Activated naive CD8-positive, alpha-beta T cell treated with anti-CD3 and anti-CD28 coated beads, Interleukin-2, amount 50 U/mL, for 24 hours (primary cell): ENCODE measurements around the gene NELFA.

Experiments used
- ATAC-seq: fragments of 150-1000 bp; cut with Tn5 transposase; one replicate; pipeline ENCODE4 v1.10.0; 2021
- DNase-seq: peaks from one replicate; pipeline ENCODE4 v3.0.0; 2021
- H3K27ac Mint-ChIP-seq: one replicate; pipeline ENCODE4 v1.8.0; 2021; ENCODE audit warnings: mild to moderate bottlenecking, mixed read lengths
- H3K27me3 Mint-ChIP-seq: one replicate; pipeline ENCODE4 v1.8.0; 2021; ENCODE audit warnings: mixed read lengths
- H3K36me3 Mint-ChIP-seq: one replicate; pipeline ENCODE4 v1.8.0; 2021; ENCODE audit warnings: low read depth, mixed read lengths
- H3K4me1 Mint-ChIP-seq: one replicate; pipeline ENCODE4 v1.8.0; 2021; ENCODE audit warnings: mixed read lengths
- H3K4me3 Mint-ChIP-seq: one replicate; pipeline ENCODE4 v1.8.0; 2021; ENCODE audit warnings: mild to moderate bottlenecking, moderate library complexity, mixed read lengths
- H3K9me3 Mint-ChIP-seq: one replicate; pipeline ENCODE4 v1.8.0; 2021; ENCODE audit warnings: mixed read lengths

Gene NELFA

DNA sequence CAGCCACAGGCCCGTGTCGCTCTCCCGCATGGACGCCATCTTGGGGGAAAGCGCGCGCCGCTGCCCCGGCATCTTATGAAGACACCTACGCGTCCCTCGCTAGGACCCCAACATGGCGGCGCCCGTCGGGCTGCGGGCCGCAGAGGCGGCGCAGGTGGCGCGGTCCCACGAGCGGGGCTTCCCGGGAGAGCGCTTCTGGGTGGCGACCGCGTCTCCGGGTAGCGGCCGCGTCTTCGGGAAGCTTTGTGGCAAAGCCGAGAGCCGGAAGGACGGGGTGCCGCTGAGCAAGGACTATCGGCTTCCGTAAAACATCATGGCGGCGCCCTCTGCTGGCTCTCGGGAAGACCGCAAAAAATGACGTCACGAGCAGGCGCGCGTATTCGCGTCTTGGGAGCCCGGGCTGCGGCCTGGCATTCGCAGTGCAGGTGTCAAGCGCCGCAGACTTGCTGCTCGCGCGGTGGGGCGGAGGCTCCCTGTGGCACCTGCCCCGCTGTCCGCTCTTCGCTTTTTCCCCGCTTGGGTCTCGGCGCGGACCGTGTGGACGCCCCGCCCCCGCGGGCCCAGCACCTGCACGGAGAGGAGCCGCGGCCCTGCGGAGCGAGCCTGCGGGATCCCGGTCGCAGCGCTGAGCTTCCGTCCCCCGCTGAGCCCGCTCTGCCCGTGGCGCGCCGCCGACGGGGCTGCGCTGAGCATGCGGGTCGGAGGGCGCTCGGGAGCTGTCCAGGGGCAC lies at the start of gene NELFA:
Gene NELFA (minus strand): TSS at position 54 of the 730 bp plus-strand sequence. CDS start 15 bp downstream, at position 39.
- ATAC-seq: peak; percentile 83
- H3K27me3 Mint-ChIP-seq: no peaks in the 10 kb centered on the region
- H3K36me3 Mint-ChIP-seq: peaks cover 21% of the 10 kb centered on the region
- peak within 1 kb of the TSS; percentile 91 for H3K4me3 Mint-ChIP-seq
- peaks cover 30% of the 10 kb centered on the region for H3K4me1 Mint-ChIP-seq
- no peaks in the 10 kb centered on the region for H3K9me3 Mint-ChIP-seq
- peak; percentile 95 for DNase-seq
- H3K27ac Mint-ChIP-seq: peak within 1 kb of the TSS; percentile 87

DNA sequence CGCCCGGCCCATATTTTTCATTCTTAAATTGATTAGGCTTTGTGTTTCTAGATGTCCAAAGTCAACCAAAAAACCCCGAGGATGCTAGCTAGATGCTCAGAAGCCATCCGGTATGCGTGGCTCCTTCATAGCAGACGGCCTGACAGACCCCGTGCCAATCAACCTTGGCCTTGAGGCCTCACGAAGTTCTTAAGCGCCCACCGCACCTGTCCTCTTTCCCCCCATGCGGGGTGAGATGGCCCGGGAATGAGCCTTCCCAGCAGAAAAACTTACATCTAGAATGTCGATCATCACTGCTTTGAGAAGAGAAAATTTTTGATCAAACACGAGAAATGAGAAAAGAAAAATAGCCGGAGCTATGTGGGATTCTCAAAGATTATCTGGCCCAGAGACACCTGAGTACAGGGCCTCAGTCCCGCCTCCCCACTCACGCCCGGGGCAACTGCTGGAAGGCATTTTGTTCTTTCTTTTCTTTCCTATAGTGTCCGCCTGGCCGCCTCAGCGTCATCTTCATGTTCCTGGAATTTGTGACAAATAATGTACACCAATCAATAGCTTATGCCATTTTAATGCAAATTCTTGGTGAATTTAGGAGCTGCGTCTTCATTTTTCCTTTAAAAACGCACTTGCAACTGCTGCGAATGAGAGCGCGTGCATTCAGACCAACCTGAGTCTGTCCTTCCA lies 48.8 kb upstream of the NELFA start:
- DNase-seq (no peak), ATAC-seq (no peak)
- H3K9me3 Mint-ChIP-seq: no peaks in the 10 kb centered on the region
- H3K4me1 Mint-ChIP-seq: peaks cover 2% of the 10 kb centered on the region
- H3K27ac Mint-ChIP-seq: no peak overlapping the region
- peak overlapping the region; percentile 57 for H3K4me3 Mint-ChIP-seq
- H3K27me3 Mint-ChIP-seq: peaks cover 32% of the 10 kb centered on the region
- no peaks in the 10 kb centered on the region for H3K36me3 Mint-ChIP-seq

DNA sequence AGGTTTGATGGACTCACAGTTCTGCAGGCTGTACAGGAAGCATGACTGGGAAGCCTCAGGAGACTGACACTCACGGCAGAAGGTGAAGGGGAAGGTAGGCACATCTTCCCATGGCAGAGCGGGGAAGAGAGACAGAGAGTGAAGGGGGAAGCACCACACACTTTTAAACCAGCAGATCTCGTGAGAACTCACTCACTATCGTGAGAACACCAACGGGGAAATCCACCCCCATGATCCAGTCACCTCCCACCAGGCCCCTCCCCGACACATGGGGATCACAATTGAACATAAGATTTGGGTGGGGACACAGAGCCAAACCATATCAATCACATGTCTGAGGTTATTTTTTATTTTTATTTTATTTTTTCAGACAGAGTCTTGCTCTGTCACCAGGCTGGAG lies 45.4 kb upstream of the NELFA start:
- ATAC-seq (no peak), DNase-seq (no peak)
- Mint-ChIP-seq H3K4me3 (no peak overlapping the region), H3K27ac (no peak overlapping the region), H3K9me3 (no peaks in the 10 kb centered on the region), H3K4me1 (peaks cover 2% of the 10 kb centered on the region), H3K27me3 (peaks cover 41% of the 10 kb centered on the region), H3K36me3 (no peaks in the 10 kb centered on the region)

DNA sequence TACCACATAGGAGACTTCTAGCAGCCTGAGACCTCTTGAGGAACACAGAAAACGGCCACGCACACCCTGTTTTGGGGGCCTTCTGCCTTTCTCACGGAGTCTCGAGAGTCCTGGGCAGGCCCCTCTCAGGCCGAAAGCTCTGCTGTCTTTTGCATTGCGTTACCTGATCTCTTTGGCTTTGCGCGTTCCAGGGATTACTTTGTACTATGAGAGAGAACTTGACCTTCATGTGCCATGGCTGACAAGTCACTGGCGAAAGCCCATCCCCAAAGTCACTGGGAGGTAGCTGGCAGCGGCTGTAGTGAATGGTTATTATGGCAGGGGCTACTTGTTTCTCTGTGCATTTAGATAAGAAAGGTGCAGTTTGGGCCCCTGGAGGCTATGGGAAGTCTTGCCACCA lies 42.3 kb upstream of the NELFA start:
- peaks cover 25% of the 10 kb centered on the region for H3K27me3 Mint-ChIP-seq
- H3K27ac Mint-ChIP-seq: no peak overlapping the region
- DNase-seq (no peak), ATAC-seq (no peak)
- no peaks in the 10 kb centered on the region for H3K4me1 Mint-ChIP-seq
- no peaks in the 10 kb centered on the region for H3K36me3 Mint-ChIP-seq
- H3K9me3 Mint-ChIP-seq: no peaks in the 10 kb centered on the region
- no peak overlapping the region for H3K4me3 Mint-ChIP-seq

DNA sequence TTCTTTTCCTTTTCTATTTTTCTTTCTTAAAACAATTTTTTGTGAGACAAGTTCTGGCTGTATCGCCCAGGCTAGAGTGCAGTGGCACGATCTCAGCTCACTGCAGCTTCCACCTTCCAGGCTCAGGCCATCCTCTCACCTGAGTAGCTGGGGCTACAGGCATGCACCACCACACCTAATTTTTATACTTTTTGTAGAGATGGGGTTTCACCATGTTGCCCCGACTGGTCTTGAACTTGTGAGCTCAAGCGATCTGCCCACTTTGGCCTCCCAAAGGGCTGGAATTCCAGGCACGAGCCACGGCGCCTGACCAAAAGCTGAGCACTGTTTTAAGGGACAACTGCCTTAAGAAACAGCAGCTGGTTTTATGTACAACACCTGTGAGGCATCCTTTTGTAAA lies 41.0 kb upstream of the NELFA start:
- Mint-ChIP-seq H3K4me3 (no peak overlapping the region), H3K27ac (no peak overlapping the region), H3K36me3 (no peaks in the 10 kb centered on the region), H3K4me1 (no peaks in the 10 kb centered on the region), H3K9me3 (no peaks in the 10 kb centered on the region), H3K27me3 (peaks cover 18% of the 10 kb centered on the region)
- ATAC-seq: no peak
- DNase-seq: no peak

DNA sequence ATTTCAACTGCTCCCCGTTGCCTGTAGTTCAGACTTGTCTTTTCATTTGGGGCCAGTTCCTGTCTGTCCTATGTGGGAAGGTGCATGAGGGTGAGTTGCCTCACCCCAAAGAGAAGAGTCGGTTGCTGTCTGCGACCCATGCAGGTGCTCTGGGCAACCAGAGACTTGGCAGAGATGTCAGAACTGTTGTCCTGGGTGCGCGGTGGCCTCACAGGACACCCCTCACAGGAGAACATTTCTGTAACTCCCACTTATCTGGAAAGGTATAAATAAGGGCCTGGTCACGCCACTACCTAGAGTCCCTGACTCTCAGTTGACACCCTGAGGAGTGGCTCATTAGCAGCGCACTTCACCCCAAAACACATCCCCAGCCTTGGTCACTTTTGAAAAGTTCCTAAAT lies 40.6 kb upstream of the NELFA start:
- no peak for ATAC-seq
- Mint-ChIP-seq H3K4me3 (no peak overlapping the region), H3K36me3 (no peaks in the 10 kb centered on the region)

DNA sequence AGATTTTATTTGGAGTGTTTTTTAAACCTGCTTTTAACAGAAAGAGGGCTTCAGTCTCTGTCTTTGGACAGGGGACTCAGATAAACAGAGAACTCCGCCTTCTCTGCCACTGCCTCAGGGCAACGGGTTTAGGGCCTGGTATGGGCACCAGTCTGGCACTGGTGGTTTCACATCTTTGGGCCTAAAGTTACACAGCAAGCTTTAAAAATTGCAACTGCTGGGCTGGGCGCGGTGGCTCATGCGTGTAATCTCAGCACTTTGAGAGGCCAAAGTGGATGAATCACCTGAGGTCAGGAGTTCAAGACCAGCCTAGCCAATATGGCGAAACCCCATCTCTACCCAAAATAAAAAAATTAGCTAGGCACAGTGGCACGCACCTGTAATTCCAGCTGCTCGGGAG lies 40.1 kb upstream of the NELFA start:
- Mint-ChIP-seq H3K27me3 (peaks cover 14% of the 10 kb centered on the region), H3K9me3 (no peaks in the 10 kb centered on the region), H3K4me1 (no peaks in the 10 kb centered on the region), H3K27ac (no peak overlapping the region), H3K4me3 (no peak overlapping the region), H3K36me3 (no peaks in the 10 kb centered on the region)
- DNase-seq (no peak), ATAC-seq (no peak)

More for the DNA sequence above, 40.6 kb upstream of the NELFA start:
- H3K27me3 Mint-ChIP-seq: peaks cover 18% of the 10 kb centered on the region
- no peak for DNase-seq
- H3K27ac Mint-ChIP-seq: no peak overlapping the region
- no peaks in the 10 kb centered on the region for H3K9me3 Mint-ChIP-seq
- H3K4me1 Mint-ChIP-seq: no peaks in the 10 kb centered on the region

DNA sequence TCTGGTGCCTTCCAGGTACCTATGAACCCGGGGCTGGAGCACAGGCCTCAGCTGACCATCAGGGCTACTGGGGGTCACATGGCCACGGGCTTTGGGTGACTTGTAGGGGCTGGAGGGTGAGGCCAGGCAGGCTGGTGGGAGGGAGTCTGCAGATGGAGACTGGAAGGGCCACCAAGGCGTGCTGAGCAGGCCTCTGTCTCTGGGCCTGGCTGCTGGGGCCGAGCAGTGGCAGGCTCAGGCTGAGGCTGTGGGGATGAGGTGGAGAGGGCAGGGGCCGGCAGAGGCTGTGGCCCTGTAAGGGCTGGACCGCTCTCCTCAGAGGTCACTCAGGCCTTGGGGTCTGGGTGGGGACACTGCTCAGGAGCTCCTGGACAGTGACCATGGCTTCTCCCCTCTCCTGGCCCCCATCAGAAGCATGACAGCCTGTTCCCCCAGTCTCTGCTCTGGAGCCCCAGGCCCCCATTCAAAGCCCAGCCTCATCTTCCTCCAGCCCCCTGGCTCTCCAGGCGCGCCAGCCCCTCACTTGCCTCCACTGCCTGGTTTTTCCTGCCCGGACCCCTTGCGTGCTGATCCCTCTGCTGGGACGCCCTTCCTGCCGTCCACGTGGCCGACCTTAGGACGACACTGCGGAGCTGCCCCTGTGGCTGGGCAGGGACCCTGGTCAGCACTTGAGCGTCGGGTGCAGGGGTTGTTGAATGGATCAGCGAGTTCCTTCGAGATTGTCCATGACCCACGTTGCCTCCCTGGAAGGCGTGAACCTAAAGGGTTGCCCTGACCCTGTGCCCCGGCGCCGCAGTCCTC lies 39.2 kb upstream of the NELFA start:
- H3K4me3 Mint-ChIP-seq: no peak overlapping the region
- H3K9me3 Mint-ChIP-seq: no peaks in the 10 kb centered on the region
- H3K27me3 Mint-ChIP-seq: peaks cover 14% of the 10 kb centered on the region
- no peak for ATAC-seq
- no peak for DNase-seq
- no peaks in the 10 kb centered on the region for H3K4me1 Mint-ChIP-seq
- no peak overlapping the region for H3K27ac Mint-ChIP-seq
- no peaks in the 10 kb centered on the region for H3K36me3 Mint-ChIP-seq

DNA sequence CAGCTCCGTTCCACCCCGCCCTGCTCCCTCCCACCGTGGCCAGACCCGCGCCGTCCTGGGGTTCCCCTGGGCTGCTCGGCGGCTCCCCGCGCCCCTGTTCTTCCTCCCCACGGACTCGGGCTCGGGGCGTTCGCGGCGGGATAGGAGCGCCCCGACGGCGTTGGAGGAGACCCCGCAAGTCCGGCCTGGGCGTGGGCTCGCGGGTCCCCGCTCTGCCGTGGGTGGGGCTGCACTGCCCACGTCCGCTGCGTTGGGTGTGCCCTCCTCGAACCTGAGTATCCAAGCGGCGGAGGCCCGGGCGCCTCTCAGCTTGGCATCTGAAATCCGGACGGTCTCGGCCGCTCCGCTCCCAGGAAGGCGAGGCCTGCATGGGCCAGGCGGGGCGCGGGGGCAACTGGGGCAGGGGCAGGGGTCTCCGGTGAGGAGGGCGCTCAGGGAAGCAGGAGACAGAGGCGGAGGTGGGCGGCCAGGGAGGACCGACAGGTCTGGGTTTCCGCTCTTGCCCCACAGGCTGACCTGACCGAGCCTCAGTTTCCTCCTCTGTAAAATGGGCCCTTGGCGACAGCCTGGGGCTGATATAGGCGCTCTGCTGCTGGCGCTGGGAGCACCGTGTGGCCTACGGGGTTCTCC lies 38.4 kb upstream of the NELFA start:
- Mint-ChIP-seq H3K4me1 (no peaks in the 10 kb centered on the region), H3K27ac (no peak overlapping the region), H3K4me3 (no peak overlapping the region), H3K36me3 (no peaks in the 10 kb centered on the region), H3K27me3 (peaks cover 11% of the 10 kb centered on the region), H3K9me3 (no peaks in the 10 kb centered on the region)
- no peak for ATAC-seq
- DNase-seq: no peak

DNA sequence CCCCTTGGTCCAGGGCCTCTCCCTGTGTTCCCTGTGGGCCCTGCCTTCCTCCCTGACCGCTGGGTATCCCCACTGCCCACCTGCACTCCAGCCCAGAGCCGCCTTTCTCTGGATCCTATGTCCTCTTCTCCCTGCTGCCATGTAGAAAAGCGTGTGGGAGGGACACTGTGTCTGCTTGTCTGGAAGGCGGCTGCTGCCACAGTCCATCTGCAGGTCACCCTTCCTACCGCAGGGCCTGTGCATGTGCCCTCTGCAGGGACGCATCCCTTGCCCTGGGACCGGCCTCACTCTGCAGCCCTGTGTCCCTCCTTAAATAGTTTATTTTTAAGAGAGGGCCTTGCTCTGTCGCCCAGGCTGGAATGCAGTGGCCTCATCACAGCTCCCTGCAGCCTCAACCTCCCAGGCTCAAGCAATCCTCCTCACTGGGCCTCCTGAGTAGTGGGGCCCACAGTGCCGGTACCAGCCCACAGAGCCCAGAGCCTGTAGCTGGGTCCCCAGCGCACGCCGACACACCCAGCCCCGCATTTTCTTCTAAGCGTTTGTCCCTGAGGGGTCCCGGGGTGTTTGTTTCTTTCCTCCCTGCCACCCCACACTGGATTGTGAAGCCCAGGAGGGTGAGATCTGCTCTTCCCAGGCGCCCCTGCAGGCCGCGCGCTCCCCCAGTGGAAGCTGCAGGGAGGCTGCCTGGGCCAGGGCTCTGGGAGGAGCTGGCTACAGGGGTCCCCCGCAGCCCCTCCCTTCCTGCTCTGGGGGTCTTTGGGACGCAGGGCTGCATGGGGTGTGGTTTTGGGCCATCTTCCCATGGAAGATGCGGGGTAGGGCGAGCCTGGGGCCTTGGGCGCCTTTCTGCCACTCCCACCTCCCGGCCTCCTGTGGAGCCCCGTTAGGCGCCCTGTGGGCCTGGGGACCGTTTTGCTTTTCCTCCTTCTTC lies 37.5 kb upstream of the NELFA start:
- no peaks in the 10 kb centered on the region for H3K36me3 Mint-ChIP-seq
- DNase-seq (no peak), ATAC-seq (no peak)
- no peak overlapping the region for H3K4me3 Mint-ChIP-seq
- peaks cover 2% of the 10 kb centered on the region for H3K4me1 Mint-ChIP-seq
- H3K9me3 Mint-ChIP-seq: no peaks in the 10 kb centered on the region
- no peak overlapping the region for H3K27ac Mint-ChIP-seq
- peaks cover 8% of the 10 kb centered on the region for H3K27me3 Mint-ChIP-seq

DNA sequence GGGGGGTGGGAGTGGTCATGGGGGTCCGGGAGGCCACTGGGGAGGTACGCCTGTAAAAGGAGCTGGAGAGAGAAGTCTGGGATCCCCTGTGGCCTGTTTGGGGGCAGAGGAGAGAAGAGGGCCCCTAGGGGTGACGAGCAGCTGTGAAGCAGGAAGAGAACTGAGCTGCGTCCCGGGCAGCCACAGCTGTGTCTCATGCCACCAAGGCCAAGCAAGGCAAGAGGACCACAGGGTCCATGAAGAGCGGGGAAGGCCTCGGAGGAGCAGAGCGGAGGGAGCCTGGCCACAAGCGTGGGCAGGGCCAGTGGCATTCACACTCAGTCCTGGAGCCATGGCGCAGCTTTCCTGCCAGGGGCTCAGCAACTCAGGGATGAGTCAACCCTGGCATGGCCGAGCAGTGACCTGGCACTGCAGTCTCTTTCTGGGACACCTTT lies 36.8 kb upstream of the NELFA start:
- Mint-ChIP-seq H3K36me3 (no peaks in the 10 kb centered on the region), H3K27me3 (peaks cover 8% of the 10 kb centered on the region), H3K9me3 (no peaks in the 10 kb centered on the region), H3K27ac (no peak overlapping the region), H3K4me3 (no peak overlapping the region), H3K4me1 (peaks cover 2% of the 10 kb centered on the region)
- no peak for ATAC-seq
- DNase-seq: no peak

DNA sequence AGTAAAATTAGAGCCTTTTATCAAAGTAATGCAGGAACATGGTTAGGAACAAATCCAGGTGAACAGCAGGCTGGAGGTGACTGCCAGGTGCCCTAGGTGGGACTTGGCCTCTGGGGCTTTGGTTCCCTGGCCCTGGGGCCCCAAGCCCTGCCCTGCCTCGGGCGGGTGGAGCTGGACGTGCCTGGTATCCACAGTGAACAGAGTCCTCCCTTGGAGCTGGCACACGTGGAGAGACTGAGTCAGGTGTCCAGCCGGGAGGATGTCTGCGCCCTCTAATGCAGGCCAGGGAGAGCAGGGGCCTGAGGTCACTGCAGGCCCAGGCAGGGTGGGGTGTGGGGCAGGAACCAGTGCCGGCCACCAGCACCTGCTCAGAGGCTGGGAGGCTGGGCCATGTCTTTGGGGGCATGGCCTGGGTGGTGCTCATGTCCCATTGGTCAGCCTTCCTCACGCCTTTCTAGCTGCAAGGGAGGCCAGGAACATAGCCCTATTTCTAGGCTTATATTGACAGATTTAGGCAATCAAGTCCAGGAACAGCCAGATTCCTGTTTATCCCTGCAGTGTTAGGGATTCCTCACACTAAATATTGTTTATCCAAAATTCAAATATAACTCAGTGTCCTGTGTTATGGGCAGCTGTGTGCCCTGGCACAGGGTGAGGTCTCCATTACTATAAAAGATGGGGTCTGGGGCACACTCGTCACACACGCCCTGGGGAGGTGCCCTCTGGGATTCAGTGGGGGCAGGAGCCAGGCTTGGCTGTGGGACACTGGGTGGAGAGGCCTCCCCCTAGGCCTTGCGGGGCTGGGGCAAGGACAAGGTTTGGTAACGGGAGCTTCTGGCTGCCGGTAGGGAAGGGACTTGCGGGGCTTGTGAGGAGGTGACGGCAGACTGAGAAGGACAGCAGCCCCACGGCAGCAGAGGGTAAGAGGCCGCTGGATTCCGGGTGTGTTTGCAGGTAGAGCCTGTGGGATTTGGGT lies 36.1 kb upstream of the NELFA start:
- Mint-ChIP-seq H3K27ac (no peak overlapping the region), H3K27me3 (peaks cover 12% of the 10 kb centered on the region), H3K4me3 (no peak overlapping the region), H3K36me3 (no peaks in the 10 kb centered on the region), H3K4me1 (peaks cover 5% of the 10 kb centered on the region), H3K9me3 (no peaks in the 10 kb centered on the region)
- DNase-seq (no peak), ATAC-seq (no peak)

DNA sequence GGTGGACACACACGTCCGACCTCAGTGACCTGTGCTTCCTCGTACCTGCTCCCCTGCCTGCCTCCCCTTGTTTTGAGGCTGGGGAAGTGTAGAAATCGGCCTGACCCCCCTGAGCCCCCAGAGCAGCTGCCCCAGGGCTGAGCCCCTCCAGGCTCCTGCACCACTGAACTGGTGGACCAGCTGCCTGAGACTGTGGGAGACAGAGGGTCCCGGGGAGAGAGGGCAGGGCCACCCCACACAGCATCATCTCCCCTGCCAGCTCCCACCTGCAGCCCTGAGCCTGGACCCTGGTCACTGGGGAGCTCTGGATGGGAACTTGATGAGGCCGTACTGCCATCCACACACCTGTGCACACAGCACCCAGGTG lies 35.3 kb upstream of the NELFA start:
- DNase-seq (no peak), ATAC-seq (no peak)
- Mint-ChIP-seq H3K36me3 (no peaks in the 10 kb centered on the region), H3K9me3 (no peaks in the 10 kb centered on the region), H3K4me1 (peaks cover 5% of the 10 kb centered on the region), H3K4me3 (no peak overlapping the region), H3K27ac (no peak overlapping the region), H3K27me3 (peaks cover 12% of the 10 kb centered on the region)
